Hepatocyte (in vitro differentiated cells): Measurements from ENCODE around the gene TNNI3K. TPM values are rescaled to one million over a fixed set of nuclear protein-coding genes. Genes with fewer than 3 reads are reported as not detected.

Source experiments
- DNase-seq: peaks from one replicate; pipeline ENCODE4 v3.0.0-alpha.2; 2016; ENCODE audit warnings: low spot score
- H2AFZ ChIP-seq: fragments of 200-600 bp; sonication (generic); 2 replicates; pipeline ENCODE4 v1.6.0; 2016; ENCODE audit warnings: antibody characterized with exemption, mild to moderate bottlenecking
- H3K27ac ChIP-seq: fragments of 200-600 bp; sonication (generic); 2 replicates; pipeline ENCODE4 v1.5.1; 2016; ENCODE audit warnings: mild to moderate bottlenecking
- H3K27me3 ChIP-seq: fragments of 200-600 bp; sonication (generic); 2 replicates; pipeline ENCODE4 v1.6.1; 2016
- H3K36me3 ChIP-seq: fragments of 200-600 bp; sonication (generic); replicated peaks from 2 replicates; pipeline ENCODE4 v1.5.1; 2016; ENCODE audit warnings: low read depth; ENCODE audit not compliant: insufficient read depth
- H3K4me1 ChIP-seq: fragments of 200-600 bp; sonication (generic); 2 replicates; pipeline ENCODE4 v1.5.1; 2016; ENCODE audit warnings: mild to moderate bottlenecking, moderate library complexity; ENCODE audit not compliant: insufficient read depth
- H3K4me2 ChIP-seq: fragments of 200-600 bp; sonication (generic); 2 replicates; pipeline ENCODE4 v1.6.0; 2016
- H3K4me3 ChIP-seq: fragments of 200-600 bp; sonication (generic); 2 replicates; pipeline ENCODE4 v1.5.1; 2016; ENCODE audit warnings: mild to moderate bottlenecking
- H3K79me2 ChIP-seq: fragments of 200-600 bp; sonication (generic); 2 replicates; pipeline ENCODE4 v1.6.0; 2017; ENCODE audit warnings: mild to moderate bottlenecking
- H3K9me2 ChIP-seq: fragments of 200-600 bp; sonication (generic); replicated peaks from 2 replicates; pipeline ENCODE4 v1.6.0; 2017; ENCODE audit warnings: mild to moderate bottlenecking; ENCODE audit not compliant: insufficient read depth
- H3K9me3 ChIP-seq: fragments of 200-600 bp; sonication (generic); 2 replicates; pipeline ENCODE4 v1.5.1; 2016; ENCODE audit warnings: low read depth, mild to moderate bottlenecking
- H4K20me1 ChIP-seq: fragments of 200-600 bp; sonication (generic); 2 replicates; pipeline ENCODE4 v1.6.0; 2016; ENCODE audit warnings: mild to moderate bottlenecking; ENCODE audit not compliant: insufficient read depth, poor library complexity, severe bottlenecking
- EZH2 ChIP-seq: fragments of 200-600 bp; sonication (generic); IDR thresholded peaks from 2 replicates; pipeline ENCODE4 v1.6.1; 2016; ENCODE audit warnings: antibody characterized with exemption, mild to moderate bottlenecking, borderline replicate concordance
- EZH2phosphoT487 ChIP-seq: fragments of 200-600 bp; sonication (generic); IDR thresholded peaks from one replicate; pipeline ENCODE4 v1.6.1; 2018; ENCODE audit warnings: antibody characterized with exemption, mild to moderate bottlenecking, low read depth, moderate library complexity; ENCODE audit not compliant: unreplicated experiment, severe bottlenecking
- WGBS: methylation state at CpG from one replicate; pipeline ENCODE4 v1.1.6; 2016; ENCODE audit warnings: low lambda C conversion rate; ENCODE audit errors: missing lambda C conversion rate; 5-methylcytosine and 5-hydroxymethylcytosine counted together
- polyA plus RNA-seq: library from polyadenylated mRNA; unstranded; fragments of >200 nt; fragmentation: Nextera tagmentation; extraction: Ambion mirVana; gene quantifications from 2 replicates; pipeline ENCODE4 v1.2.1, GENCODE V29; 2016
- total RNA-seq: library from RNA; depleted of rRNA; stranded (reverse); fragments of >200 nt; gene quantifications from 2 replicates; pipeline ENCODE4 v1.2.3, GENCODE V29; 2014
- TF ChIP-seq, protein P1 (sequence below): fragments of 200-600 bp; sonication (generic); IDR thresholded peaks from 2 replicates; pipeline ENCODE4 v1.5.1; 2016; ENCODE audit warnings: antibody characterized with exemption, mild to moderate bottlenecking; ENCODE audit not compliant: poor library complexity

TNNI3K gene
- total and polyA plus RNA-seq, 2 experiments from 2014 or later = not detected

DNA sequence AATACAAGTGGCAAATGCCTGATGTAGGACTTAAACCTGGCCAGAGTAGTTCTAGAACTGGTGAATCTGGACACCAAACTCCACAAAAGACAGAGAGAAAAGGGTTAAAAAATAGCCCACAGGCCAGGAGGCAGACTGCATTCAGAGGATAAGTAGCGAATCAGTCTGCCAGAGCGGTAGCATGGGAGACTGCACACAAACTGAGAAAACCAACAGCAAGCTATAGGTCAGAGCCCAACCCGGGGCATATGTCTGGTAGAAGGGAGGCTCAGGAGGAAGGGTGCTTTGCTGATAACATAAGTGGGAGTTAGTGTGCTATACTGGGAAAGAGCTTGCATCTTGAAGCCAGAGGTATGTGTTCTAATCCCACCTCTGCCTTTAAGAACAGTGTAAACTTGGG is 273.3 kb downstream of the TNNI3K start:
- DNase-seq = no peak
- H3K4me1 ChIP-seq = no peaks in the 10 kb centered on the region
- H3K79me2 ChIP-seq = no peaks in the 10 kb centered on the region
- H3K27me3 ChIP-seq = no peaks in the 10 kb centered on the region
- H2AFZ ChIP-seq = no peak overlapping the region
- H4K20me1 ChIP-seq = no peaks in the 10 kb centered on the region
- WGBS = 17% methylated on average over 3 of the region's 3 CpGs
- H3K9me3 ChIP-seq = no peaks in the 10 kb centered on the region
- no peaks in the 10 kb centered on the region for H3K9me2 ChIP-seq
- no peaks in the 10 kb centered on the region for H3K36me3 ChIP-seq
- no peak overlapping the region for H3K4me3 ChIP-seq
- no peak overlapping the region for H3K27ac ChIP-seq
- no peak overlapping the region for H3K4me2 ChIP-seq
- no peak for TF ChIP-seq EZH2phosphoT487
- TF ChIP-seq EZH2 = no peak
- TF ChIP-seq, protein P1, sequence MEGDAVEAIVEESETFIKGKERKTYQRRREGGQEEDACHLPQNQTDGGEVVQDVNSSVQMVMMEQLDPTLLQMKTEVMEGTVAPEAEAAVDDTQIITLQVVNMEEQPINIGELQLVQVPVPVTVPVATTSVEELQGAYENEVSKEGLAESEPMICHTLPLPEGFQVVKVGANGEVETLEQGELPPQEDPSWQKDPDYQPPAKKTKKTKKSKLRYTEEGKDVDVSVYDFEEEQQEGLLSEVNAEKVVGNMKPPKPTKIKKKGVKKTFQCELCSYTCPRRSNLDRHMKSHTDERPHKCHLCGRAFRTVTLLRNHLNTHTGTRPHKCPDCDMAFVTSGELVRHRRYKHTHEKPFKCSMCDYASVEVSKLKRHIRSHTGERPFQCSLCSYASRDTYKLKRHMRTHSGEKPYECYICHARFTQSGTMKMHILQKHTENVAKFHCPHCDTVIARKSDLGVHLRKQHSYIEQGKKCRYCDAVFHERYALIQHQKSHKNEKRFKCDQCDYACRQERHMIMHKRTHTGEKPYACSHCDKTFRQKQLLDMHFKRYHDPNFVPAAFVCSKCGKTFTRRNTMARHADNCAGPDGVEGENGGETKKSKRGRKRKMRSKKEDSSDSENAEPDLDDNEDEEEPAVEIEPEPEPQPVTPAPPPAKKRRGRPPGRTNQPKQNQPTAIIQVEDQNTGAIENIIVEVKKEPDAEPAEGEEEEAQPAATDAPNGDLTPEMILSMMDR = no peak

- no peak for TF ChIP-seq EZH2phosphoT487
- TF ChIP-seq, protein P1 = no peak
- TF ChIP-seq EZH2 = no peak
- H3K4me2 ChIP-seq = no peak within 1 kb of the TSS
- H4K20me1 ChIP-seq = no peaks in the 10 kb centered on the region
- 85% methylated on average over 2 of the region's 2 CpGs for WGBS
- DNase-seq = no peak
- no peaks in the 10 kb centered on the region for H3K9me2 ChIP-seq
- H3K4me3 ChIP-seq = no peak within 1 kb of the TSS
- H3K27me3 ChIP-seq = no peaks in the 10 kb centered on the region
- H2AFZ ChIP-seq = no peak within 1 kb of the TSS
- H3K79me2 ChIP-seq = no peaks in the 10 kb centered on the region
- no peaks in the 10 kb centered on the region for H3K36me3 ChIP-seq
- no peak within 1 kb of the TSS for H3K27ac ChIP-seq
- no peaks in the 10 kb centered on the region for H3K4me1 ChIP-seq
- H3K9me3 ChIP-seq = no peaks in the 10 kb centered on the region
These were observed 277.2 kb downstream of the TNNI3K start, which contains the start of gene LRRC53 for GRCh38 chr1:74512170-74512915. LRRC53 (minus strand) TSS chr1:74512611; CDS start chr1:74483349, 29,262 bp downstream.

- Histone ChIP-seq H3K4me3 (no peak overlapping the region), H3K27me3 (no peaks in the 10 kb centered on the region), H3K79me2 (no peaks in the 10 kb centered on the region), H3K36me3 (no peaks in the 10 kb centered on the region), H3K4me1 (no peaks in the 10 kb centered on the region), H2AFZ (no peak overlapping the region), H3K9me3 (no peaks in the 10 kb centered on the region), H3K27ac (no peak overlapping the region), H3K9me2 (no peaks in the 10 kb centered on the region), H3K4me2 (no peak overlapping the region), H4K20me1 (no peaks in the 10 kb centered on the region)
- no peak for DNase-seq
- TF ChIP-seq EZH2phosphoT487 (no peak), EZH2 (no peak)
- TF ChIP-seq, protein P1 = no peak
- WGBS = 67% methylated on average over 8 of the region's 8 CpGs
These were observed 278.5 kb downstream of the TNNI3K start for GRCh38 chr1:74513411-74514300.
